Nephron (organoid): ENCODE measurements around the gene PAPPA2.

ENCODE experiments used
- H3K27ac Mint-ChIP-seq, 3 experiments: 2 replicates each; pipeline ENCODE4 v1.8.0; 2020; ENCODE audit warnings: mixed read lengths in 3 of 3, mild to moderate bottlenecking in 2 of 3, moderate library complexity in 1 of 3
- H3K27me3 Mint-ChIP-seq: 2 replicates; pipeline ENCODE4 v1.8.0; 2021; ENCODE audit warnings: low read depth, mild to moderate bottlenecking, moderate library complexity, mixed read lengths
- H3K36me3 Mint-ChIP-seq: 2 replicates; pipeline ENCODE4 v1.8.0; 2020; ENCODE audit warnings: low read depth, mixed read lengths
- H3K4me1 Mint-ChIP-seq: 2 replicates; pipeline ENCODE4 v1.8.0; 2020; ENCODE audit warnings: mixed read lengths
- H3K4me3 Mint-ChIP-seq, 3 experiments: 2 replicates each; pipeline ENCODE4 v1.8.0; 2020; ENCODE audit warnings: mild to moderate bottlenecking in 3 of 3, mixed read lengths in 3 of 3, moderate library complexity in 2 of 3
- H3K9me3 Mint-ChIP-seq: 2 replicates; pipeline ENCODE4 v1.8.0; 2020; ENCODE audit warnings: mixed read lengths
- TF ChIP-seq, protein P1 (sequence below), 3 experiments: fragments of 200-600 bp; sonication (generic); IDR thresholded peaks; one replicate each; pipeline ENCODE4 v1.5.0; 2021; ENCODE audit warnings: antibody characterized with exemption in 3 of 3; ENCODE audit not compliant: unreplicated experiment in 3 of 3

Gene PAPPA2

DNA sequence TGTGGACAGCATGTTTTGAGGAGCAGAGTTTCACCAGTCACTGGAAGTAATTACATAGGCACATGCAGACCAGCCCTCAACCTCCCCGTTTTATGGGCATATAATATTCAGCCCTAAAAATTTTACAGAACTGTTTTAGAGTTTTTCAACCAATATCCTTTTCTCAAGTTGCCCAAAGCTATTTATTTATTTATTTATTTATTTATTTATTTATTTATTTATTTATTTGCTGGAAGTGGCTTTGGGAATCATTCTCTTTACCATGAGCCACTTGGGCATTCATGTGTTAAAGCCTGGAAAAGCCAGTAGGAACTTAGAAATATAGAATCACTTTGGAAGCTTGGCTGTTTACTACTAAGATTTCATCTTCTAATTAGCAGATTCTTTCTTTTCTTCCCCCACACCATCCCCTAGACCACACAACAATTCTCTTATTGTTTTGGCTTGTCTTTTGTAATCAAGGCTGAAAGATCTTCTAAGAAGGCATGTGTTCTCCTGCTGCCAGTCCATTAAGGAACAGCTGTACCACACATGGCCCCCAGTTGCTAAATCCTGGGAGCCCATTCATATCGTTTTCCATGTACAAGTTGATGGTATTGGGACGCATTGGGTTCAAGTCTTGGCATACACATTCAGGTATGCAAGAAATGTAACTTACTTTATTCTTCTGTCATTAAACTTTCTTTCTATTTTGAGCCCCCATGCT lies 220.0 kb downstream of the PAPPA2 start:
- no peak overlapping the region for H3K4me3 Mint-ChIP-seq

DNA sequence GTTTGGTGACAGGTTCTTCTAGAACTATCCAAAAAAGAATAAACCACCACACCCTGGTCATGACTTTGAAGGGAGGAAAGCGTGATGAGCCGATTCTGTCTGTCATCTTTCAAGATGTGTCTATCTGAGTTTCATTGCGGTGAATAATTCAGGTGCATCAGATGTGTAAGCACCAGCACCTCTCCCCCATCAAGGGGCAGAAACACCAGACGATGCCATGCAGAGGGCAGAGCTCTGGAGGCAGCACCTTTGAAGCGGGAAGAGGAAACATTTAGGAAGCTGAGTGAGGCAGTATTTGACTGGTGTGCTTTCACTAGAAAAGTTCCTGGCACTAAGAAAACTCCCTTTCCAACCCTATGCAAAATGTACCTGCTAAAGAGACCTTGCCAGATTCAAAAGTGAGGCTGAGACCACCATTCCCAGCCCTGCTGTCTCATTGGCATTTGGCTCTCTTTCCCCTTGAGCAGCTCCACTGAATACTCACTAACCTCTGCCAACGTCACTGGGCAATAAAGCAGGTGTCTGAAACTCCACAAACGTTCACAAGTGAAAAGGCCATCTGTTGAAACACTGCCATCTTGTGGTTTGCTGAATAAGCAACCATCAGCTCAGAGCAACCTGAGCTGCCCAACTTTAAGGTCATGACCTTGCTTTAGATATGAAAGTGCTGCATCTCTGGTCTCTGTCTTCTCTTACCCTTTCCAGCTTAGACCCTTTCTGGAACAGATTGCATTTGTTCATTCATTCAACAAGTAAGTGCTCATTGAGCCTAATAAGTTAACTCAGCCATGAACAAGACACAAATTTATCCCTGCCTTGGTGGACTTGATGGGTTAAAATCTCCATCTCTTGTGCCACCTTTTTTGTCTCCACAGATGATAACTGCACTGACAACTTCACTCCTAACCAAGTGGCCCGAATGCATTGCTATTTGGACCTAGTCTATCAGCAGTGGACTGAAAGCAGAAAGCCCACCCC lies 228.6 kb downstream of the PAPPA2 start:
- Mint-ChIP-seq H3K27me3 (peaks cover 15% of the 10 kb centered on the region), H3K4me1 (peaks cover 38% of the 10 kb centered on the region), H3K27ac (peak overlapping the region in 2 of 3 experiments; percentile 15 to 23), H3K4me3 (no peak overlapping the region), H3K36me3 (no peaks in the 10 kb centered on the region), H3K9me3 (no peaks in the 10 kb centered on the region)
- TF ChIP-seq, protein P1, sequence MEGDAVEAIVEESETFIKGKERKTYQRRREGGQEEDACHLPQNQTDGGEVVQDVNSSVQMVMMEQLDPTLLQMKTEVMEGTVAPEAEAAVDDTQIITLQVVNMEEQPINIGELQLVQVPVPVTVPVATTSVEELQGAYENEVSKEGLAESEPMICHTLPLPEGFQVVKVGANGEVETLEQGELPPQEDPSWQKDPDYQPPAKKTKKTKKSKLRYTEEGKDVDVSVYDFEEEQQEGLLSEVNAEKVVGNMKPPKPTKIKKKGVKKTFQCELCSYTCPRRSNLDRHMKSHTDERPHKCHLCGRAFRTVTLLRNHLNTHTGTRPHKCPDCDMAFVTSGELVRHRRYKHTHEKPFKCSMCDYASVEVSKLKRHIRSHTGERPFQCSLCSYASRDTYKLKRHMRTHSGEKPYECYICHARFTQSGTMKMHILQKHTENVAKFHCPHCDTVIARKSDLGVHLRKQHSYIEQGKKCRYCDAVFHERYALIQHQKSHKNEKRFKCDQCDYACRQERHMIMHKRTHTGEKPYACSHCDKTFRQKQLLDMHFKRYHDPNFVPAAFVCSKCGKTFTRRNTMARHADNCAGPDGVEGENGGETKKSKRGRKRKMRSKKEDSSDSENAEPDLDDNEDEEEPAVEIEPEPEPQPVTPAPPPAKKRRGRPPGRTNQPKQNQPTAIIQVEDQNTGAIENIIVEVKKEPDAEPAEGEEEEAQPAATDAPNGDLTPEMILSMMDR (IDR thresholded peaks at IDR 0.05; ENCODE audit: unreplicated experiment in 3 of 3): peak; percentile 74 to 79 (median 78)

More for the DNA sequence above, 220.0 kb downstream of the PAPPA2 start:
- Mint-ChIP-seq H3K36me3 (no peaks in the 10 kb centered on the region), H3K27ac (no peak overlapping the region), H3K9me3 (no peaks in the 10 kb centered on the region), H3K4me1 (no peaks in the 10 kb centered on the region), H3K27me3 (peaks cover 6% of the 10 kb centered on the region)
- TF ChIP-seq, protein P1 (IDR thresholded peaks at IDR 0.05; ENCODE audit: unreplicated experiment in 3 of 3): no peak

DNA sequence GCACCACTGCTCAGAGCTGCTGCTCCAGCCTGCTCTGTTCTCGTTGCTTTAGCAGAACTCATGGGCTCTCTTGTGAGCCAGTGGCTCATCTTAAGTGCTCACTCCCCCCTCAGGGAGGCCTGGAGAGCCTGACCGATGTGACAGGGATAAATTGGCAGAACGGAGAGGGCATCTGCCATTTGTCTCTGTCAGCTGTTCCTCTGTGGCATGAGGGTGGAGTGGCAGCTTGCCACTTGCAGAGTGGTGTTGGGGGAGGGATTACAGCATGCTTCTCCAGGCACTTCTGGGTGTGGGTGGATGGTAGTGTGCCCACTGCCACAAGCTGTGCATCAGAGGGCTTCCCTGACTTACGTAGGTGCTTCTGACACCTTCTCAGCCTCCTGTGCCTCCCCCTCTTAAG lies 229.5 kb downstream of the PAPPA2 start:
- no peak overlapping the region for H3K27ac Mint-ChIP-seq
- peaks cover 15% of the 10 kb centered on the region for H3K27me3 Mint-ChIP-seq
- TF ChIP-seq, protein P1 (IDR thresholded peaks at IDR 0.05; ENCODE audit: unreplicated experiment in 3 of 3): no peak
- H3K36me3 Mint-ChIP-seq: no peaks in the 10 kb centered on the region
- H3K4me3 Mint-ChIP-seq: no peak overlapping the region
- H3K4me1 Mint-ChIP-seq: peaks cover 42% of the 10 kb centered on the region
- no peaks in the 10 kb centered on the region for H3K9me3 Mint-ChIP-seq

DNA sequence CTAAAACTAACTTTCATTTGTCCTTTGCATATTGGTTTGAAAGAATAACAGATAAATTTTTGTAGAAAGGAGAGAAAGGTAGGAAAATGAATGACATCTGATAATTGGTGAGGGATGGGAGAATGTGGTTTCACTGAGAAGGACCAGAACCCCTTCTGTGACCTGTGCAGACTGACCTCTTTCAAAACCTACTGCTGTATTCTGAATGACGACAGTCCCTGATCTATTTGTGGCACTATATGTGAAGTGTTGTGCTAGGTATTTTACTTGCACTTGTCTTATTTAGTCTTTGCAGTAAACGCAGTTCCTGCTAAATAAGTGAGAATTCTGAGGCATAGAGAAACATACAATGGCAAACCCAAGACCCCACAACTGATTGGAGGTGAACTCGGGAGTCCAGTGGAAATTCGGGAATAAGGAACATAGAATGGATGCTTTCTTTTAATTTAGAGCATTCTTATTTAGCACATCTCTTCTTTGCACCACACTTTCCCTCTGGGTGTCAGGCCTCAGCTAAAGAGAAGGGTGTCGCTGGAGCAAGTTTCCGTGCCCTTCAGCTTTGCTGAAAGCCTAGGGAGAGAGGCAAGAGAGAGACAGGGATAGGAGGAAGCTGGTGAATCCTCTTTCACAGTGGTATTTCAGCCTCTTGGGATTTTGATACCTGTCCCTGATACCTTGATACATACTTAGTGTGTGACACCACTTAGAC lies 230.2 kb downstream of the PAPPA2 start:
- no peaks in the 10 kb centered on the region for H3K9me3 Mint-ChIP-seq
- peaks cover 42% of the 10 kb centered on the region for H3K4me1 Mint-ChIP-seq
- H3K4me3 Mint-ChIP-seq: no peak overlapping the region
- no peak overlapping the region for H3K27ac Mint-ChIP-seq
- H3K36me3 Mint-ChIP-seq: no peaks in the 10 kb centered on the region
- TF ChIP-seq, protein P1 (IDR thresholded peaks at IDR 0.05; ENCODE audit: unreplicated experiment in 3 of 3): no peak
- peaks cover 15% of the 10 kb centered on the region for H3K27me3 Mint-ChIP-seq

DNA sequence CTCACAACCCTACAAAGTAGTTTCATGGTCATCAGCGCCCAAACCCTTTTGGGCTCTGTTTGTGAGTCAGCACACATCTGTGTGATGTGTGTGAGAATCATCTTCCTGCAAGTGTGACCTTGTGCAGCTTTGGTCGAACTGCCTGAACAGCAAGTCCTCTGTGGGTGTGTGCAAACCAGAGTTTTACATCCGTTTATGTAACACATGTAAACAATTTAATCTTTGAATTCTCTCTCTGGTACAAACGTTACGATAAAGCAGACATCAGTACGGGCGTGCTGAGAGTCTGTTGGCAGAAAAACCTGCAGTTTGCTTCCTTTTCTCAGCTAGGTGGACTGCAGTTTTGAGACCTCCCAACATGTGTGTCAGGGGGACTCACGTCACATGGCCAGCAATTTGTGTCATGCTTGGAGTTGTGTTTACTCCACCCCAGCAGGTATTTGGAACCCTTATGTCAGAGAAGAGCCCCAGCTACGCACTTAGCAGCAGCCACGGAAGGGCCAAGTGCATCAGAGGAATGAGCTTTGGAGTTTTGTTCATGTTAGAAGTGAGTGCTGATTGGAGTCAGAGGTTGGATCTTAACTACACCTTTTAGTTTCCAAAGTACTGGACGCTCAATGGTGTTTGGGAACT lies 230.8 kb downstream of the PAPPA2 start:
- H3K4me3 Mint-ChIP-seq: no peak overlapping the region
- H3K9me3 Mint-ChIP-seq: no peaks in the 10 kb centered on the region
- peak overlapping the region in 1 of 3 experiments; percentile 36 for H3K27ac Mint-ChIP-seq
- peaks cover 42% of the 10 kb centered on the region for H3K4me1 Mint-ChIP-seq
- H3K27me3 Mint-ChIP-seq: peaks cover 15% of the 10 kb centered on the region
- H3K36me3 Mint-ChIP-seq: no peaks in the 10 kb centered on the region
- TF ChIP-seq, protein P1 (IDR thresholded peaks at IDR 0.05; ENCODE audit: unreplicated experiment in 3 of 3): no peak
